GM08714 (cell line): ENCODE results near the gene TMEM132C.

Source experiments
- H3K4me3 ChIP-seq: fragments of 200-500 bp; sonication (Bioruptor generic); 2 replicates; pipeline ENCODE4 v1.5.1; 2014; ENCODE audit warnings: mild to moderate bottlenecking, low read length, inconsistent platforms
- ZNF274 ChIP-seq: IDR thresholded peaks from 2 replicates; pipeline ENCODE4 v1.6.1; 2012; ENCODE audit warnings: mild to moderate bottlenecking, low read depth, low read length

The TMEM132C gene

DNA sequence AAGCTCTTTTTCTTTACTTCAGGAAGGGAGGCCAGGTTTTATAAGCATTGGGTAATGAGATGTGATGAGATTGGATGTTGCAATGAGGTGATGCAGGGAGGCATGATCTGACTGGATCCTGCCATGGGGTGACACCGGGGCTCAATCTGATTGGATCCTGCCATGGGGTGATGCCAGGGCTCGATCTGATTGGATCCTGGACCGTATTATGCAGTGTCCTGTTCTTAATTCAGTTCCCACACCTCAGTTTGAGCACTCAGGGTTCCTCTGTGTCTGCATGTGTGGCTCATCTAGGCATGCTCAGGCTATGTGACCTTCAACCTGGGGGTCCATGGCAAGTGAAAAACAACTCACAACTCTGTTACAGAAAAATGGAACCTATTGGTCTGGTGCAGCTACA is 390.4 kb downstream of the TMEM132C start:
- H3K4me3 ChIP-seq, result no peak overlapping the region
- no peak for TF ChIP-seq ZNF274

DNA sequence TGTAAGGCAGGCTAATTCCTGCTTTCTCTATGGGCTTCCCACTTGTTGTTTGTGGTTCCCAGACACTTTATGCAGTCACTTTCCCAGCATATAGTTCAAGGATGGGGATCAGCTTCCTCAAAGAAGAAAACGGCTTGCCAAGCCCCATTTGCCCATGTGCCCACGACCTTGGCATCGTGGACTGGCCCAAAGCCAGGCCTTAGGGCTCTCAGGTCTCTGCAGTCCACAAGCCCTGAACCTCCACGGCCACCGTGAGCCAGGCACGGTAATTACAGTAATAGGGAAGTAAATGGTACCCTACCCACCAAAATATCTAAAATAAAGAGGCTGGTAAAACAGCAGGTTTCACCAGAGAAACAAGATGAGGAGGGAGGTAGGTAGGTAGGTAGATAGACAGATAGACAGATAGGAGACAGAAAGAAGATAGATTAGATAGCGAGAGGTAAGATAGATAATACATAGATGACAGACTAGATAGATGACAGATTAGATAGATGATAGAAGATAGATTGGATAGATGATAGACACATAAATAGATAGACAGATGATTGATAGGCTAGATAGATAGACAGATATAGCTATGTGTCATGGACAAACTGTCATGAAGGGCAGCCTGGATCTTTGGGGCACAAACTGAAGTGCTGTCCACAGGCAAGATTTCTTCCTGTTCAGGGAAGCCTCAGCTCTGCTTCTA is 393.7 kb downstream of the TMEM132C start:
- H3K4me3 ChIP-seq, result no peak overlapping the region
- no peak for TF ChIP-seq ZNF274

DNA sequence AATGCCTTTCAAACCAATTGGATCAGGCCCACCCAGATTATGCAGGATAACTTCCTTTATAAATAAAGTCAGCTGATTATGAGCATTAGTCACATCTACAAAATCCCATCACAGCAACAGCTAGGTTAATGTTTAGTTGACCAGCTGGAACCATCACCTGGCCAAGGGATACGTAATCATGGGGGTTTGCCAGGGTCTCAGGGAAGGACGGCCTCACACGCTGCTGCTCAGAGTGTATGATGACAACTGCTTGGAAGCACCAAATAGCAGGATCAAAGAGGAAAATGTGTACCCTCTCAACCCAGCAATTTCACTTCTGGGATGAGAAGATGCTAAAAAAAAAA is 394.2 kb downstream of the TMEM132C start:
- TF ChIP-seq ZNF274, result no peak
- no peak overlapping the region for H3K4me3 ChIP-seq

DNA sequence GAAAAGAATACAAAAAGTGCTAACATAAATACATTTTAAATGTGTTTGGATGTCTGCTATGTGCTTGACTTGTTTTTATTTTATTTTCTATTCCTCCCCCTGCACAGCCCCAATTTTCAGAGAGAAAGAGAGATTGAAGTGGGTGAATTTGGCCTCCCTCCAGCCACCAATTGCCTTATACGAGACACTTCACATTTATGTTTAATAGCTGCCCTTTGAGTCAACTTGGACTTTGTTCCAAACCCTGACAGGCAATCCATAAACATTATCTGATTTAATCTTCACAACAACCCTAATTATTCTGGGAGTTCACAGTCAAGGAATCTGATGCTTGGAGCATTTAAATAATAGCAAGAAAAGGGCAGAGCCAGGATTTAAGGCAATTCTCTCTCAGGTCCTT is 395.1 kb downstream of the TMEM132C start:
- no peak overlapping the region for H3K4me3 ChIP-seq
- no peak for TF ChIP-seq ZNF274

DNA sequence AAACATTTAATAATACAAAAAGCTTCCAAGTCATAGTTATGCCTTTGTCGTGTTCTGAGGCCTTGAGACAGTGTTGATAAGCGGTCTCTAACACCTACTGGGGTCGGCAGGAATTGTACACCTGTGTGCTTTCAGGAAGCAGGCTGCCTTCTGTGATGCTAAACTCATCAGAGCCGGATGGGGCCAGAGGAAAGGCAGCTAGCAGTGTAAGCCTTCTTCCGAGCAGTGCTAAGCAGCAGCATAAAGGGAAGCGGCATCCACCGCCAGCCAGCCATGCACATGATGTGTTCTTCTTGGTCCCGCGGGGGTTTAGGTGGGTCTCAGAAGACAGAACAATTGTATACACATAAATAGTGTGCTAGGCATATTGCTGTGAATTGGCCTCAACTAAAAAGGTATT is 397.5 kb downstream of the TMEM132C start:
- TF ChIP-seq ZNF274, result no peak
- H3K4me3 ChIP-seq, result no peak overlapping the region

DNA sequence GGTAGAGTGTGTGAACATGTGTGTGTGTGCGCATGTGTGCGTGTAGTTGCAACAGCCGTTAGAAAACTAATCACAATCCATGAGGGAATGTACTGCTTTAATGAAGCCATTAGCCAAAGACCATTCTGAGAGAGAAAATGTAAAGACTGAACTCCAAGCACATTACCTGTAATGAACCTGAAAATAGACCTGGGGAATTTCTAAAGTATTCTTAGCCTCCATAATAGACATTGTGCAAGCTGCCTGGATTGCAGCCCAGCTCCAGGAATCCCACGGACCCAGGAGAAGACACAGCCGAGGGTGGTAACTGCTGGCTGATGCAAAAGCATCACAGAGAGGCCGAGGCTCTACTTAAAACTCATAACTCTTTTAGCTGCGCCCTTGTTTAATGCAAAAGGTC is 400.2 kb downstream of the TMEM132C start:
- no peak overlapping the region for H3K4me3 ChIP-seq
- no peak for TF ChIP-seq ZNF274

DNA sequence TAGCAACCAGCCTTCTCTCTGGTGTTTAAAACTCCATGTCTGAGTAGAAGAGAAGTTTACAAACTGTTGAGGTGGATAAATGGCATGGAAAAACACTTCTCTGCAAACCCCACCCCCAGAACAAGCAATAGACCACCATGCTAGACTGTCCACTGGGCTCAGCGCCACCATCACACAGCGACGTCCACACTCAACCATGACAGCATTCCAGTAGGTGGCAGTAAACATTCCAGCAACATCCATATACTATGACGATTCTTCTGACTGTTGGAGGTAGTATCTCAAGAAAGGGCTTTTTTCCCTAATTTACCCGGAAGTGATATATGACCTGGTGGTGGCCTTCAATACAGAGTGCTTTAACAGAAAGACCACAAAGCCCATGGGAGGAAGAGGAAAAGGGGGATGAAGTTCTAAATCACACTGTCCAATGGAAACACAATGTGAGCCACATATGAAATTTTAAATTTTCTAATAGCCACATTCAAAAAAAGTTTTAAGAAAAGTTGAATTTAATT is 404.6 kb downstream of the TMEM132C start:
- TF ChIP-seq ZNF274, result no peak
- no peak overlapping the region for H3K4me3 ChIP-seq

DNA sequence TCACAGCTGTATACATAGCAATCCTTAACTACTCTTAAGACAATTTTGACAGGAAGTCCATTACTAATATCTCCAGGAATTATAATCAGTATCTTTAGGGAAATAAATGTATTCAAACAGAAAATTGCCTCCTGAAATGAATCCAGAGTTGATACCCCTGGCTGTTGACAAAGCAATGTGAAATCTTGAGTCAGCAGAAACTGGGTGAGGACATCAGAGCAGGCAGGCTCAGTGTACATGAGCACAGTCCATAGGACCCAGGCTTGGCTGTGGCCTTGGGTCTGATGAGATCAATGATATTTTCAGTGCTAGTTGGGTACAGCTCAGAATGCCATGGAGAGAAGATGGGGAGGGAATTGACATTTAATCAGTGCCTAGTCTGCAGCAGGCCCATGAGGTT is 405.5 kb downstream of the TMEM132C start:
- H3K4me3 ChIP-seq, result no peak overlapping the region
- no peak for TF ChIP-seq ZNF274

DNA sequence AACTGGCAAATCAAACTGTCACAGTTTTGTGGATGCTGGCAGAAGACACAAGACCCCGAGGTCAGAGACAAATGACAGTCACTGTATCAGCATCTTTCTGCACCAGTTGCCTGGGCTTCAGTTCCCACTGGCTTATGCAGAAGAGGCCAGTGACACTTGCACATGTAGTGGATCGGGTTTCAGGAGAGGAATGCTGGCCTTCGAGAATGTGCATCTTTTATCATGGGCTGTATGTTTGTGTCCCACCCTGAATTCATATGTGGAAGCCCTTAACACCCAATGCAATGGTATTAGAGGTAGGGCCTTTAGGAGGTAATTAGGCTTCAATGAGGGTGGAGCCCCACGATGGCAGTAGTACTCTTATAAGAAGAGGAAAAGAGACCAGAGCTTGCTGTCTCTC is 405.9 kb downstream of the TMEM132C start:
- no peak for TF ChIP-seq ZNF274
- H3K4me3 ChIP-seq, result no peak overlapping the region

DNA sequence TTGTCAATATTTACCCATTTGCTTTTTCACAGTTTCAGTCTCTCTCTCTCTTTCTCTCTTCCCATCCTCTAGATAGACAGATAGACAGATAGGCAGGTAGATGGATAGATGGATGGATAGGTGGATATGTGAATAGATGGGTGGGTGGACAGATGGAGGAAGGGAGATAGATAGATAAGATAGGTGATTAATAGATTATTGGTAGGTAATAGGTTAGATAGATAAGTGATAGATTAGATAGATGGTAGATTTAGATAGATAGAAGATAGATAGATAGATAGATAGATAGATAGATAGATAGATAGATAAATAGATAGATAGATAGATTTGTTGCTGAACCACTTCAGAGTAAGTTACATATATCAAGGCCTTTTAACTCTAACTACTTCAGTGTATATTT is 408.6 kb downstream of the TMEM132C start:
- no peak overlapping the region for H3K4me3 ChIP-seq
- TF ChIP-seq ZNF274, result no peak

DNA sequence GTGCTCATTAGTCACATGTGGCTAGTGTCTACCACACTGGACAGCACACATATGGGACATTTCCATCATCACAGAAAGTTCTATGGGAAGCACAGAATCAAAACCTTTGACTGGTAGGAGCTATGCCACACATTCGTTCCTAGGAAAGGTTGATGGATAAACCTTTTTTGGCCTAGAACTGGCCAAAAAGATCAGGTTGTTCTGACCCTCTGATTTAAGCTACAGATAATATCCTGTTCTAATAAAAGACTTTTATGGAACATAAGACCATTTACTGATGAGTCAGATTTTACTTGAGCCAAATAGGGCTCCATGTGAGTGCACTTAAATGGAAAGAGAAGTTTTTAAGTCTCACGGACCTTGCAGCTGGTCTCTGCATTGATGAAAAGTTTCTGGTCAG is 413.6 kb downstream of the TMEM132C start:
- no peak overlapping the region for H3K4me3 ChIP-seq
- TF ChIP-seq ZNF274, result no peak

DNA sequence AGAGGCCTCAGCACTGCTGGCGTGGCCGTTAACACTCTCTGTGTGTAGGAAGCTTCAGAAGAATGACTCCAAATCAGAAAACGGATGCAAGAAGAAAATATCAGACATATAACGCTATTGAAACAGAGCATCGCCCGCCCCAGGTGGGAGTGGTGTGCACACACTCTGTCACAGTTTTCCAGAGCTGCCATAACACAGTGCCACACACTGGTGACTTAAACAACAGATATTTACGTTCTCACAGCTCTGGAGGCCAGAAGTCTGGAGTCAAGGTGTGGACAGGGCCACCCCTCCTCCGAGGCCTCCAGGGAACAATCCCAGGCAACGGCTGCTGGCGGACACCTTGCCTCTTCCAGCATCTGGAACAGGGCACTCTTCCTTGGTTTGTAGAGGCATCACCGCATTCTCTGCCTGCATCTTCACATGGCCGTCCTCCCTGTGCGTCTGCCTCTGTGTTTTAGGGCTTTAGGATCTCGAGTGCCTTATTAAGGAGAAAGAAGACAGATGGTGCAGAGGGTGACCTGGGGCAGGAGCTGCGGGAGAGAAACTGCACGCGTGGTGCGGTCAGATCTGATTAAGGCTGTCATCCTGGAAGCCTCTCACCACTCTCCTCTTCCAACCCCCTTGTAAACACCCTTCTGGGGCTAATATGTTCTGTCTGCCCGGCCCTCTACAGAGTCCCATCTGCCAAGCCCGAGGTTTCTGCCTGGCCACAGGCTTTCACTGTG is 415.7 kb downstream of the TMEM132C start:
- TF ChIP-seq ZNF274, result no peak

DNA sequence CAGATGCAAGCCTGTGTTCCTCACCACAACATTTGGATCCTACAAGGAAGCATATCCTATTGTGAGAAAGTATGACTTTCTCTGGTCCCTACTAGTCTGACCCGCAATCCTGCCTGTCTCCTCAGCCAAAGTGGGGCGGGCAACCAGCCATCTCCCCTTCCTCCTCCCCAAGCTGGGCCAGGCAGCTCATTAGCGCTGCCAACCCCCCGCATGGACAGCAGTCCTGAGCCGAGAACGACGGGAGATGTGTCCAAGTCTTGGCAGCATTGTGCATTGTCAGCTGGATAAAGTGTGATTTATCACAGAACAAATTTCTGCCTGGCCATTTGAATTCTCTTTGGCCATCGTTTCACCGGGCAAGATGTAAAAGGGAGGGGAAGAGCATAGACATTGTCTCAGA is 417.4 kb downstream of the TMEM132C start:
- H3K4me3 ChIP-seq, result no peak overlapping the region
- no peak for TF ChIP-seq ZNF274

More for the DNA sequence above, 415.7 kb downstream of the TMEM132C start:
- H3K4me3 ChIP-seq, result no peak overlapping the region

DNA sequence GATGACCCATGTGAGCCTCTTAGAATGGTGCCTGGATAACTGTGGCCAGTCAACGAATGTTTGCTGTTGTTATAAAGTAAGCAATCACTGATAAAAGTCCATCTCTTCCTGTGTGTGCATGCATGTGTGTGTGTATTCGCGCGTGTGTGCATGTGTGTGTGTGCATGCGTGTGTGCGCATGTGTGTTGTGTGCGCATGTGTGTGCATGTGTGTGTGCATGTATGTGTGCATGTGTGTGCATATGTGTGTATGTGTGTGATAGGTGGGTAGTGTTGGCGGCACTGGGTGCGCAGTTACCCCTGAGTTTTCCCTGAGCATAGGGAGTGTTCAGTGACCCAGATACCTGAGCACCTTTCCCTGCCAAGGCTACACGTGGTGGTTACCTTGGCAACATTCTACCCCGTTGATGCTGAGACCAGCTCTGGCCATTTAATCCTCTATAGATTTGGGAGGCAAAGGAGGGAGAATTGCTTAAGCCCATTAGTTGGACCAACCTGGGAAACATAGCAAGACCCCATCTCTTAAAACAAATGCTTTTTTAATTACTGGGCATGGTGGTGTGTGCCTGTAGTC is 419.0 kb downstream of the TMEM132C start:
- TF ChIP-seq ZNF274, result no peak
- H3K4me3 ChIP-seq, result no peak overlapping the region

DNA sequence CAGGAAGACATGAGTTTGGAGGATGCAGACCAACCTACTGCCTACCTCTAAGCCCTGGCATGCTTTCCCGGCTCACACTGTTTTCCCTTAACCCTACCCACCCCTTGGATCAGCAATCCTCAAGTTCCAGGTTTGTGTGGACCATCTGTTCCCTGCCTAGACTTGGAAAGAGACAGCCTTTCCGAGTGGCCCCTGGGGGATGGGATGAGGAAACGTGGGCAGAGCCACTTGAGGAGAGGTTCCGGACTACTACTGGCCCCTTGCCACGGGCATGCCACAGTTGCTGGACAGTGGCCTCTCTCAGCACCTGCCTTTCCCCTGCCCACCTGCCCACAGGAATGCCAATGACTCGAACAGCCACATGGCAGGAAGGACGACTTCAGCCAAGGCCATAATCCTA is 420.9 kb downstream of the TMEM132C start:
- no peak overlapping the region for H3K4me3 ChIP-seq
- no peak for TF ChIP-seq ZNF274
